SK-N-SH treated with all-trans-retinoic acid at 6 μM for 48 hours (cell line): ENCODE data around the gene KIR3DL1.

Experiments used
- ATAC-seq: fragments of 200-7000 bp; cut with Tn5 transposase; 3 replicates; pipeline ENCODE4 v1.9.1; 2020; ENCODE audit warnings: mild to moderate bottlenecking, moderate library complexity
- ARNTL ChIP-seq: fragments of 450-650 bp; formaldehyde crosslinking; IDR thresholded peaks from 2 replicates; pipeline ENCODE4 v1.5.0; 2020; ENCODE audit warnings: low read depth, mild to moderate bottlenecking, moderate library complexity, borderline replicate concordance
- BACH2 ChIP-seq: fragments of 250-450 bp; sonication (Bioruptor Pico); IDR thresholded peaks from 2 replicates; pipeline ENCODE4 v1.9.0; 2021; ENCODE audit warnings: mild to moderate bottlenecking, borderline replicate concordance
- CSDC2 ChIP-seq: fragments of 250-450 bp; sonication (Bioruptor Pico); IDR thresholded peaks from 2 replicates; pipeline ENCODE4 v1.5.0; 2020; ENCODE audit warnings: mild to moderate bottlenecking, moderate library complexity
- GLIS3 ChIP-seq: fragments of 250-450 bp; sonication (Bioruptor Pico); IDR thresholded peaks from 2 replicates; pipeline ENCODE4 v1.5.0; 2020; ENCODE audit warnings: mild to moderate bottlenecking, moderate library complexity
- OSR1 ChIP-seq: fragments of 250-450 bp; sonication (Bioruptor Pico); IDR thresholded peaks from 2 replicates; pipeline ENCODE4 v1.8.0; 2022; ENCODE audit warnings: moderate library complexity, mild to moderate bottlenecking, inconsistent platforms
- PATZ1 ChIP-seq: fragments of 250-450 bp; sonication (Bioruptor Pico); IDR thresholded peaks from 2 replicates; pipeline ENCODE4 v1.8.0; 2020; ENCODE audit warnings: mild to moderate bottlenecking, moderate library complexity, borderline replicate concordance
- PPARA ChIP-seq: fragments of 250-450 bp; sonication (Bioruptor Pico); IDR thresholded peaks from 2 replicates; pipeline ENCODE4 v1.5.0; 2020; ENCODE audit warnings: mild to moderate bottlenecking, borderline replicate concordance
- RARB ChIP-seq: fragments of 250-450 bp; sonication (Bioruptor Pico); IDR thresholded peaks from 2 replicates; pipeline ENCODE4 v1.8.0; 2021; ENCODE audit warnings: mild to moderate bottlenecking, moderate library complexity
- TOX ChIP-seq: fragments of 250-450 bp; sonication (Bioruptor Pico); IDR thresholded peaks from 2 replicates; pipeline ENCODE4 v1.8.0; 2021; ENCODE audit warnings: mild to moderate bottlenecking, moderate library complexity, borderline replicate concordance
- TSHZ2 ChIP-seq: fragments of 250-450 bp; sonication (Bioruptor Pico); IDR thresholded peaks from 2 replicates; pipeline ENCODE4 v1.5.0; 2020; ENCODE audit warnings: mild to moderate bottlenecking, moderate library complexity
- ZC3H10 ChIP-seq: fragments of 250-450 bp; sonication (Bioruptor Pico); IDR thresholded peaks from 2 replicates; pipeline ENCODE4 v1.5.1; 2021; ENCODE audit warnings: mild to moderate bottlenecking, moderate library complexity
- ZFP3 ChIP-seq: fragments of 250-450 bp; sonication (Bioruptor Pico); IDR thresholded peaks from 2 replicates; pipeline ENCODE4 v1.5.0; 2020; ENCODE audit warnings: mild to moderate bottlenecking, moderate library complexity
- ZFP30 ChIP-seq: fragments of 450-650 bp; formaldehyde crosslinking; IDR thresholded peaks from 2 replicates; pipeline ENCODE4 v1.5.0; 2022; ENCODE audit warnings: mild to moderate bottlenecking, moderate library complexity
- ZNF565 ChIP-seq: fragments of 450-650 bp; formaldehyde crosslinking; conservative IDR thresholded peaks from 2 replicates; pipeline ENCODE4 v1.5.0; 2020; ENCODE audit warnings: low read depth, mild to moderate bottlenecking, moderate library complexity
- ZNF70 ChIP-seq: fragments of 450-650 bp; formaldehyde crosslinking; IDR thresholded peaks from 2 replicates; pipeline ENCODE4 v1.5.0; 2020; ENCODE audit warnings: mild to moderate bottlenecking, moderate library complexity
- ZNF8 ChIP-seq: fragments of 450-650 bp; formaldehyde crosslinking; IDR thresholded peaks from 2 replicates; pipeline ENCODE4 v1.5.0; 2020; ENCODE audit warnings: mild to moderate bottlenecking, moderate library complexity
- TF ChIP-seq, protein P1 (sequence below): fragments of 250-450 bp; sonication (Bioruptor Pico); IDR thresholded peaks from 2 replicates; pipeline ENCODE4 v1.5.1; 2020; ENCODE audit warnings: low read depth, mild to moderate bottlenecking, moderate library complexity
- TF ChIP-seq, protein P2 (sequence below): fragments of 250-450 bp; sonication (Bioruptor Pico); IDR thresholded peaks from 2 replicates; pipeline ENCODE4 v1.5.1; 2021; ENCODE audit warnings: mild to moderate bottlenecking, moderate library complexity

The KIR3DL1 gene

DNA sequence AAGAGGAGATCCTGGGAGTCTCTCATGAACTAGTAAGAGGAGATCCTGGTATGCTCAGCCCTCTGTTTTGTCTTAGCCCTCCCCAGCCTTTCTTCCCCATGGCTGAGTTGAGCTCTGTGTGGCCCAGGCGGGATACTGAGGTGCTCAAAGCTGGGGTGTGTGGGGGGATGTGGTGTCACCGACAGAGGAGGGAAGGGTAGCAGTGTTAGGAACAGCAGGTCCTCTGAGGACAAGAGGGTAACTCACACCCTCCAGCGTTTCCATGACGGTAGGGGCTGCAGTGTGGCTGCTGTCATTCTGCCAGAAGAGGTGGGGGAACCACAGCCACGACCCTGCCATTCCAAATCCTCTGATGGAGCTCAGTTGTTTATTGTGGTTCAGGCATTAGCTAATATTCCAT, 12.2 kb upstream of the KIR3DL1 start (continued):
- no peak for TF ChIP-seq TSHZ2 (CRISPR knock-in tag)
- no peak for TF ChIP-seq TOX
- TF ChIP-seq PPARA (CRISPR knock-in tag) = no peak
- TF ChIP-seq, protein P1, sequence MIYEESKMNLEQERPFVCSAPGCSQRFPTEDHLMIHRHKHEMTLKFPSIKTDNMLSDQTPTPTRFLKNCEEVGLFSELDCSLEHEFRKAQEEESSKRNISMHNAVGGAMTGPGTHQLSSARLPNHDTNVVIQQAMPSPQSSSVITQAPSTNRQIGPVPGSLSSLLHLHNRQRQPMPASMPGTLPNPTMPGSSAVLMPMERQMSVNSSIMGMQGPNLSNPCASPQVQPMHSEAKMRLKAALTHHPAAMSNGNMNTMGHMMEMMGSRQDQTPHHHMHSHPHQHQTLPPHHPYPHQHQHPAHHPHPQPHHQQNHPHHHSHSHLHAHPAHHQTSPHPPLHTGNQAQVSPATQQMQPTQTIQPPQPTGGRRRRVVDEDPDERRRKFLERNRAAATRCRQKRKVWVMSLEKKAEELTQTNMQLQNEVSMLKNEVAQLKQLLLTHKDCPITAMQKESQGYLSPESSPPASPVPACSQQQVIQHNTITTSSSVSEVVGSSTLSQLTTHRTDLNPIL = no peak
- TF ChIP-seq ZNF565 (CRISPR knock-in tag) = no peak
- no peak for TF ChIP-seq ZNF70 (CRISPR knock-in tag)
- no peak for TF ChIP-seq ARNTL
- TF ChIP-seq, all 23 proteins: peak for 0

DNA sequence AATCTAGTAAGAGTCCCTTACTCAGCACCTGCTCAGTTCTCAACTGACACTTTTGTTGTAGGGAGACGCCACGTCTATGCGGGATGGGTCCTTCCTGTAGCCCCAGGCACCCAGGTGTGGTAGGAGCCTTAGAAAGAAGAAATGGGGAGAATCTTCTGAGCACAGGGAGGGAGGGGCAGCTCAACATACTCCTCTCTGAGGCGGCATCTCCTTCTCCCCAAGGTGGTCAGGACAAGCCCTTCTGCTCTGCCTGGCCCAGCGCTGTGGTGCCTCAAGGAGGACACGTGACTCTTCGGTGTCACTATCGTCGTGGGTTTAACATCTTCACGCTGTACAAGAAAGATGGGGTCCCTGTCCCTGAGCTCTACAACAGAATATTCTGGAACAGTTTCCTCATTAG, 11.7 kb upstream of the KIR3DL1 start:
- ATAC-seq = no peak
- TF ChIP-seq PPARA (CRISPR knock-in tag) (no peak), ZNF565 (CRISPR knock-in tag) (no peak), ZFP3 (no peak), ZFP30 (CRISPR knock-in tag) (no peak), ZC3H10 (CRISPR knock-in tag) (no peak), OSR1 (CRISPR knock-in tag) (no peak), RARB (CRISPR knock-in tag) (no peak), PATZ1 (CRISPR knock-in tag) (no peak), CSDC2 (CRISPR knock-in tag) (no peak), TSHZ2 (CRISPR knock-in tag) (no peak), BACH2 (no peak), ARNTL (no peak), GLIS3 (CRISPR knock-in tag) (no peak)
- TF ChIP-seq, protein P2, sequence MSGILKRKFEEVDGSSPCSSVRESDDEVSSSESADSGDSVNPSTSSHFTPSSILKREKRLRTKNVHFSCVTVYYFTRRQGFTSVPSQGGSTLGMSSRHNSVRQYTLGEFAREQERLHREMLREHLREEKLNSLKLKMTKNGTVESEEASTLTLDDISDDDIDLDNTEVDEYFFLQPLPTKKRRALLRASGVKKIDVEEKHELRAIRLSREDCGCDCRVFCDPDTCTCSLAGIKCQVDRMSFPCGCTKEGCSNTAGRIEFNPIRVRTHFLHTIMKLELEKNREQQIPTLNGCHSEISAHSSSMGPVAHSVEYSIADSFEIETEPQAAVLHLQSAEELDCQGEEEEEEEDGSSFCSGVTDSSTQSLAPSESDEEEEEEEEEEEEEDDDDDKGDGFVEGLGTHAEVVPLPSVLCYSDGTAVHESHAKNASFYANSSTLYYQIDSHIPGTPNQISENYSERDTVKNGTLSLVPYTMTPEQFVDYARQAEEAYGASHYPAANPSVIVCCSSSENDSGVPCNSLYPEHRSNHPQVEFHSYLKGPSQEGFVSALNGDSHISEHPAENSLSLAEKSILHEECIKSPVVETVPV (CRISPR knock-in tag) = no peak
- TF ChIP-seq, protein P1 = no peak

DNA sequence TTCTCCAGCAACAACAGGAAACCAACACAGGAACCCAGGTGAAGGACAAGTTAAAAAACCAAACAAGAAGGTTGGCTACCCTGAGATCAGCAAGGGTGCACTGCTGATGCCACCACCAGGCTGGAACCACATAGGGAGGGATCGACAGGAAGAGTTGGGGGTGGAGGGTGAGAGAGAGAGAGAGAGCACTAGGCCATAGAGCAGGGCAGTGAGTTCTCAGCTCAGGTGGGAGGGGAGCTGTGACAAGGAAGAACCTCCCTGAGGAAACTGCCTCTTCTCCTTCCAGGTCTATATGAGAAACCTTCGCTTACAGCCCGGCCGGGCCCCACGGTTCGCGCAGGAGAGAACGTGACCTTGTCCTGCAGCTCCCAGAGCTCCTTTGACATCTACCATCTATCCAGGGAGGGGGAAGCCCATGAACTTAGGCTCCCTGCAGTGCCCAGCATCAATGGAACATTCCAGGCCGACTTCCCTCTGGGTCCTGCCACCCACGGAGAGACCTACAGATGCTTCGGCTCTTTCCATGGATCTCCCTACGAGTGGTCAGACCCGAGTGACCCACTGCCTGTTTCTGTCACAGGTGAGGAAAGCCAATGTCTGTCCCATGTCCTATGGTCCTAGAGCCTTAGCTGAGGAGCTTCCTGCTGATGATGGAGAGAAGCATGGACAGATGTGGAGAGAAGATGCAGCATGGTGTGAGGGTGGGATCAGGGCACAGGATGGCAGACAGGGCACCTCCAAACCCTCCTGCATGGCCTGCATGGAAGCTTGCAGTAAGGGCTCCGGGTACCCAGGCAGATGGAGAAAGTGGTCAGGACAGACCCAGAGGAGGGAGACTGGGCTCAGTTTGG, 10.4 kb upstream of the KIR3DL1 start:
- no peak for ATAC-seq
- TF ChIP-seq, protein P1 = no peak
- TF ChIP-seq ZNF565 (CRISPR knock-in tag) (no peak), TSHZ2 (CRISPR knock-in tag) (no peak), ZNF70 (CRISPR knock-in tag) (no peak), ZNF8 (no peak), BACH2 (no peak), CSDC2 (CRISPR knock-in tag) (no peak), GLIS3 (CRISPR knock-in tag) (no peak), ZFP3 (no peak), PPARA (CRISPR knock-in tag) (no peak), RARB (CRISPR knock-in tag) (no peak), OSR1 (CRISPR knock-in tag) (no peak)
